OCI-LY1 (cell line): Measurements from ENCODE around the gene NRP2.
A peak's percentile ranks its signal among the peaks of the same experiment; 100 is the strongest.

Source experiments
- H2AFZ ChIP-seq: fragments of 200-600 bp; sonication (generic), shearing (Covaris generic); 2 replicates; pipeline ENCODE4 v1.6.0; 2014; ENCODE audit warnings: antibody characterized with exemption, mild to moderate bottlenecking, low read length
- H3F3A ChIP-seq: fragments of 200-600 bp; sonication (generic), shearing (Covaris generic); 2 replicates; pipeline ENCODE4 v1.6.0; 2014; ENCODE audit warnings: mild to moderate bottlenecking, antibody characterized with exemption, low read length, moderate library complexity; ENCODE audit not compliant: insufficient read depth
- H3K27ac ChIP-seq: fragments of 200-600 bp; sonication (generic); 2 replicates; pipeline ENCODE4 v1.5.1; 2014; ENCODE audit warnings: low read length, mixed run types, mild to moderate bottlenecking, low read depth; ENCODE audit not compliant: poor library complexity, severe bottlenecking
- H3K27me3 ChIP-seq: fragments of 200-600 bp; sonication (generic); 2 replicates; pipeline ENCODE4 v1.6.0; 2014; ENCODE audit warnings: antibody characterized with exemption, mild to moderate bottlenecking, low read length, moderate library complexity; ENCODE audit not compliant: insufficient read depth
- H3K36me3 ChIP-seq: fragments of 200-600 bp; sonication (generic); 2 replicates; pipeline ENCODE4 v1.6.1; 2014; ENCODE audit warnings: mild to moderate bottlenecking, antibody characterized with exemption, low read length, moderate library complexity, mixed read lengths; ENCODE audit not compliant: insufficient read depth
- H3K4me1 ChIP-seq: fragments of 200-600 bp; sonication (generic); 2 replicates; pipeline ENCODE4 v1.5.1; 2014; ENCODE audit warnings: mild to moderate bottlenecking, low read length, moderate library complexity; ENCODE audit not compliant: insufficient read depth, severe bottlenecking
- H3K4me2 ChIP-seq: fragments of 200-600 bp; sonication (generic), shearing (Covaris generic); 2 replicates; pipeline ENCODE4 v1.6.1; 2014; ENCODE audit warnings: low read length
- H3K4me3 ChIP-seq: fragments of 200-600 bp; sonication (generic); 2 replicates; pipeline ENCODE4 v1.5.1; 2014; ENCODE audit warnings: low read length, low read depth, mild to moderate bottlenecking, mixed read lengths; ENCODE audit not compliant: poor library complexity, severe bottlenecking
- H3K79me2 ChIP-seq: fragments of 200-600 bp; shearing (Covaris generic); 2 replicates; pipeline ENCODE4 v1.6.1; 2016; ENCODE audit warnings: mixed run types, low read length, mixed read lengths; ENCODE audit not compliant: insufficient read depth
- H3K9ac ChIP-seq: fragments of 200-600 bp; sonication (generic), shearing (Covaris generic); 2 replicates; pipeline ENCODE4 v1.6.1; 2014; ENCODE audit warnings: mild to moderate bottlenecking, low read length, mixed read lengths
- H3K9me2 ChIP-seq: fragments of 200-600 bp; sonication (generic), shearing (Covaris generic); 2 replicates; pipeline ENCODE4 v1.6.1; 2014; ENCODE audit warnings: low read depth, mild to moderate bottlenecking, low read length, mixed read lengths
- H3K9me3 ChIP-seq: fragments of 200-600 bp; shearing (Covaris generic); 2 replicates; pipeline ENCODE4 v1.6.1; 2014; ENCODE audit warnings: low read length, mixed read lengths
- H4K20me1 ChIP-seq: fragments of 200-600 bp; sonication (generic), shearing (Covaris generic); 2 replicates; pipeline ENCODE4 v1.6.0; 2016; ENCODE audit warnings: mild to moderate bottlenecking, low read length; ENCODE audit not compliant: insufficient read depth
- EZH2 ChIP-seq: fragments of 200-600 bp; sonication (generic), shearing (Covaris generic); IDR thresholded peaks from 2 replicates; pipeline ENCODE4 v1.8.0; 2017; ENCODE audit warnings: borderline replicate concordance, mixed run types, mild to moderate bottlenecking, antibody characterized with exemption, low read length, moderate library complexity, mixed read lengths
- TF ChIP-seq, protein P1 (sequence below): fragments of 200-600 bp; sonication (generic), shearing (Covaris generic); IDR thresholded peaks from 2 replicates; pipeline ENCODE4 v1.5.1; 2017; ENCODE audit warnings: mild to moderate bottlenecking, antibody characterized with exemption, low read length, moderate library complexity, mixed read lengths

NRP2 gene

DNA sequence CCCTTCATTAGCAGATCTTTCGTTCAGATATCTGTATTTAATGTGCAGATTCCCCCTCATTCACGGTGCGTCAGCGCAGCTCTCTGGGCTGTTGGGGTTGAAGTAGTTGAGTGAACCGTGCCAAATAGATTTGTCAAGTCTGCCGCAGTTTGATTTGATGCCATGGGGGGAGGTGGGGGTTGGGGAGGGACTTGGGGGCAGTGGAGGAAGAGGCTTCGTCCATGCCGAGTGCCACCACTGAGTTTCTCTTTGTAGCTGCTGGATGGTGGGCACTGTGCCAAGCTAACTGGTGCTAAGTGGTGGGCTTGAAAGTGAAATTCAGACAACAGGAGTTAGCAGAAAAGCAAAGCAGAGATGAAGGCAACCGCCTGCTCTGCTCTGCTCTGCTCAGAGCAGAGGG, 47.9 kb downstream of the NRP2 start:
- Histone ChIP-seq H2AFZ (no peak overlapping the region), H3K27me3 (no peaks in the 10 kb centered on the region), H3K9me3 (no peaks in the 10 kb centered on the region), H3K9ac (no peak overlapping the region), H3K4me2 (no peak overlapping the region), H3K4me1 (peaks cover 14% of the 10 kb centered on the region), H3K79me2 (no peaks in the 10 kb centered on the region), H3K9me2 (no peaks in the 10 kb centered on the region), H3F3A (no peaks in the 10 kb centered on the region), H4K20me1 (no peaks in the 10 kb centered on the region), H3K27ac (peak overlapping the region; percentile 25), H3K36me3 (no peaks in the 10 kb centered on the region; the same call in 1 of the 2 replicates), H3K4me3 (no peak overlapping the region)
- TF ChIP-seq, protein P1, sequence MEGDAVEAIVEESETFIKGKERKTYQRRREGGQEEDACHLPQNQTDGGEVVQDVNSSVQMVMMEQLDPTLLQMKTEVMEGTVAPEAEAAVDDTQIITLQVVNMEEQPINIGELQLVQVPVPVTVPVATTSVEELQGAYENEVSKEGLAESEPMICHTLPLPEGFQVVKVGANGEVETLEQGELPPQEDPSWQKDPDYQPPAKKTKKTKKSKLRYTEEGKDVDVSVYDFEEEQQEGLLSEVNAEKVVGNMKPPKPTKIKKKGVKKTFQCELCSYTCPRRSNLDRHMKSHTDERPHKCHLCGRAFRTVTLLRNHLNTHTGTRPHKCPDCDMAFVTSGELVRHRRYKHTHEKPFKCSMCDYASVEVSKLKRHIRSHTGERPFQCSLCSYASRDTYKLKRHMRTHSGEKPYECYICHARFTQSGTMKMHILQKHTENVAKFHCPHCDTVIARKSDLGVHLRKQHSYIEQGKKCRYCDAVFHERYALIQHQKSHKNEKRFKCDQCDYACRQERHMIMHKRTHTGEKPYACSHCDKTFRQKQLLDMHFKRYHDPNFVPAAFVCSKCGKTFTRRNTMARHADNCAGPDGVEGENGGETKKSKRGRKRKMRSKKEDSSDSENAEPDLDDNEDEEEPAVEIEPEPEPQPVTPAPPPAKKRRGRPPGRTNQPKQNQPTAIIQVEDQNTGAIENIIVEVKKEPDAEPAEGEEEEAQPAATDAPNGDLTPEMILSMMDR = no peak
- TF ChIP-seq EZH2 = no peak

- H3K27ac ChIP-seq = peak overlapping the region; percentile 25
- no peak overlapping the region for H3K9ac ChIP-seq
- H2AFZ ChIP-seq = no peak overlapping the region
- no peaks in the 10 kb centered on the region for H3K27me3 ChIP-seq
- no peaks in the 10 kb centered on the region for H3F3A ChIP-seq
- H3K79me2 ChIP-seq = no peaks in the 10 kb centered on the region
- no peaks in the 10 kb centered on the region; the same call in 1 of the 2 replicates for H3K36me3 ChIP-seq
- TF ChIP-seq, protein P1 = no peak
- no peak for TF ChIP-seq EZH2
- H3K4me2 ChIP-seq = no peak overlapping the region
- H3K9me3 ChIP-seq = no peaks in the 10 kb centered on the region
- H3K4me3 ChIP-seq = no peak overlapping the region
- no peaks in the 10 kb centered on the region for H3K9me2 ChIP-seq
- no peaks in the 10 kb centered on the region for H4K20me1 ChIP-seq
- peaks cover 14% of the 10 kb centered on the region for H3K4me1 ChIP-seq
These were observed 48.6 kb downstream of the NRP2 start for GRCh38 chr2:205730701-205731582.

GRCh38 chr2:205731583-205731981, 49.3 kb downstream of the NRP2 start:
- H3K4me2 ChIP-seq = no peak overlapping the region
- H3K4me1 ChIP-seq = peaks cover 14% of the 10 kb centered on the region
- H3K9me2 ChIP-seq = no peaks in the 10 kb centered on the region
- H3K9me3 ChIP-seq = no peaks in the 10 kb centered on the region
- TF ChIP-seq, protein P1 = no peak
- no peak for TF ChIP-seq EZH2
- no peak overlapping the region for H3K27ac ChIP-seq
- H3K27me3 ChIP-seq = no peaks in the 10 kb centered on the region
- H4K20me1 ChIP-seq = no peaks in the 10 kb centered on the region
- H3F3A ChIP-seq = no peaks in the 10 kb centered on the region
- H3K79me2 ChIP-seq = no peaks in the 10 kb centered on the region
- H3K4me3 ChIP-seq = no peak overlapping the region
- H2AFZ ChIP-seq = no peak overlapping the region
- no peak overlapping the region for H3K9ac ChIP-seq
- H3K36me3 ChIP-seq = no peaks in the 10 kb centered on the region; the same call in 1 of the 2 replicates
